HG03521 (cell line): ENCODE results near the gene PRELID1.
"Not testable (repeated sequence)": the region's sequence is repeated elsewhere in the genome, so short reads cannot be mapped to it uniquely, and the experiment has no call there.

Experiments used
- ATAC-seq: cut with Tn5 transposase; IDR thresholded peaks from one replicate; pipeline ENCODE4 v1.9.1; 2021; ENCODE audit warnings: mild to moderate bottlenecking, moderate library complexity; ENCODE audit not compliant: unreplicated experiment

The PRELID1 gene

DNA sequence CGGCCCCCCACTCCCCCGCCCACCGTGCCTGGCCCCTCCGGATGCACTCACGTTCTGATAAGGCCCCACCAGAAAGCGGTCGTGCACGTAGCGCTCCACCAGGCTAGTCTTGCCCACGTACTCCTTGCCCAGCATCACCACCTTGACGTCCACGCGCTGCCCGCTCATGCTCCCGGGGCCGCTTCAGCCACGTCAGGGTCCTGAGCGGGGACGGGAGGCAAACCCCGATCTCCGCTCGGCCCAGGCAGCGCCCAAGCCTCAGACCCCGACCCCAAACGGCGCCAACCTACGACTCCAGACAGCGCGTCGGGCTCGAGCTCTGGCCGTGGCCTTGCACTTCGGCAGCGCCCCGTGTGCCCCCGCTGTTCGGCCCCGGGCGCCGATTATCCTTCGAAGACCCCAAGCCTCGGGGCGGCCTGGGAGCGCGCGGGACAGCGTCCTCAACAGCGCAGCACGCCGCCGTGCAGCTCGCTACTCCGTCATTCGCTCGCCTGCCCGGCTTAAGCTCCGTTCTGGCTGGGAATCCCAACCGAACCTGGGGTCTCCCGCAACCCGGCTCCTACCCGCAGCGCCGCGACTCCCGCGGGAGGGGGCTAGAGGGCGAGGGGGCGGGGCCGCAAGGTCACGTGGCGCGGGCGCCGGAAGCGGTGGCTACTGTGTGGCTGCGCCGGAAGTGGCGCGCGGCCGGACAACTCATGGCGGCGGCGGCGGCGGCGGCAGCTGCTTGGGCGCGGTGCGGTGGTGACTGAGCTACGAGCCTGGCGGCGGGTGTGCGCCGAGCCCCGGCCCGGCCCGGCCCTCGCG is at the start of gene PRELID1, which contains the start of gene RAB24:
TSS of gene PRELID1 (plus strand) at position 679 of the 804 bp plus-strand sequence. CDS start 187 bp downstream, outside the sequence.
TSS of gene RAB24 (minus strand) at position 599 of the 804 bp plus-strand sequence. CDS start at position 168, 431 bp downstream.
- ATAC-seq = peak; percentile 65

GRCh38 chr5:177256296-177256695 is 47.3 kb upstream of the PRELID1 start:
- ATAC-seq = no peak

DNA sequence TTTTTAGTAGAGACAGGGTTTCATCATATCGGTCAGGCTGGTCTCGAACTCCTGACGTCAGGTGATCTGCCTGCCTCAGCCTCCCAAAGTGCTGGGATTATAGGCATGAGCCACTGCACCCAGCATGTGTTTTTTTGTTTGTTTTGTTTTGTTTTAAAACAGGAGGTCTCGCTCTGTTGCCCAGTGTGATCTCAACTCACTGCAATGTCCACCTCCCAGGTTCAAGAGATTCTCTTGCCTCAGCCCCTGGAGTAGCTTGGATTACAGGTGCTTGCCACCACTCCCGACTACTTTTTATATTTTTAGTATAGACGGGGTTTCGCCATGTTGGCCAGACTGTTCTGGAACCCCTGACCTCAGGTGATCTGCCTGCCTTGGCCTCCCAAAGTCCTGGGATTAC is 44.9 kb upstream of the PRELID1 start:
- not testable (repeated sequence) for ATAC-seq

- no peak for ATAC-seq
Observed at GRCh38 chr5:177260961-177261360, 42.6 kb upstream of the PRELID1 start.

GRCh38 chr5:177261510-177261909 is 42.1 kb upstream of the PRELID1 start:
- no peak for ATAC-seq

DNA sequence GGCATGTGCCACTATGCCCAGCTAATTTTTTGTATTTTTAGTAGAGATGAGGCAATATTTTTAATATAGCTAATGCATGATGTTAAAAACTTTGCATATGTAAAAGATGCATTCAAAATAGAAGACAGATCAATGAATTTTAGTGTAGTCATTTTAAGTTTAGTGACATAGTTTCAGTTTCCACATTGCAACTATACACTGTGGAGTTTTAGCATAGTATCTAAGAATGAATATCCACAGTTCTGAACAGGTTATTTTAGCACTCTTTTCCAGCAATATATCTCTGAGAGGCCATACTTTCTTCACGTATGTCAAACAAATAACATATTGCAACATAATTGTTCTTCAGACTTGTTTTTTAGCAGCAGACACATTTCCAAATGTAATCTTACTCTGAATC is 39.4 kb upstream of the PRELID1 start:
- ATAC-seq = no peak

- ATAC-seq = no peak
Observed at GRCh38 chr5:177265395-177265794, 38.2 kb upstream of the PRELID1 start.

GRCh38 chr5:177269232-177269895 is 34.2 kb upstream of the PRELID1 start:
- no peak for ATAC-seq

- no peak for ATAC-seq
Observed at GRCh38 chr5:177269976-177270375, 33.6 kb upstream of the PRELID1 start.

GRCh38 chr5:177270653-177271052 is 32.9 kb upstream of the PRELID1 start:
- ATAC-seq = no peak

DNA sequence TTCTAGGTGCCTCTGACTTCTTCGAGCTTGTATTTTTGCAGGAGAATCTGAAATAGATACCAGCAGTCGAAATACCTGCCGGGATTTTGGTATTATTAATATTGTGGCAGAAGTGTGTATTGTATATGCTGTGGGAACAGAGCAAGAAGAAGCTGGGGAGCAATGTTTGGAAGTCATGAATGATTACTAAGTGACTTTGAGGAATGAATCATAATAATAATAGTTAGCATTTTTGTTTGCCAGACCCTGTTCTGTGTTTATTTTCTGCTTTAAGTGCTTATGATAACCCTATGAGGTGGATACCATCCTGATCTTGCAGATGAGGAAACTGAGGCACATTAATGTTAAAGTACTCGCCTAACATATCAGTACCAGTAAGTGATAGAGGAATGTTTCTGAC is 32.5 kb upstream of the PRELID1 start:
- ATAC-seq = no peak

GRCh38 chr5:177275883-177276282 is 27.7 kb upstream of the PRELID1 start:
- ATAC-seq = no peak

GRCh38 chr5:177276886-177277285 is 26.7 kb upstream of the PRELID1 start:
- ATAC-seq = no peak

- no peak for ATAC-seq
Observed at GRCh38 chr5:177288191-177288590, 15.4 kb upstream of the PRELID1 start.

GRCh38 chr5:177290816-177291596 is 12.6 kb upstream of the PRELID1 start:
- ATAC-seq = no peak

DNA sequence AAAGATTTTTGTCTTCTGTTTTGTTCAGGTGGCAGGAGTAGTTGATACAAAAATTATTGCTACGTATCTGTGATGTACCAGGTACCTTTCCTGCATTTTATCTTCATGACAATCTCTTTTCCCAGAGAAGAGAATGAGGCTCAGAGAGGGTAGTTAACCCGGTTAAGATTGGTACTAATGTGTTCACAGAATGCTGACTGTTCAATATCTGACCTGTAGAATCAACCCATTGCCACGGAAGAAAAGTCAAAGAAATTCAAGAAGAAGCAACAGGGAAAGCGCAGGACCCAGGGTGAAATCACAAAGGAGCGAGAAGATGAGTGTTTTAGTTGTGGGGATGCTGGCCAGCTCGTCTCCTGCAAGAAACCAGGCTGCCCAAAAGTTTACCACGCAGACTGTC is 11.9 kb upstream of the PRELID1 start:
- no peak for ATAC-seq

GRCh38 chr5:177293819-177294581 is 9.6 kb upstream of the PRELID1 start:
- ATAC-seq = no peak

- ATAC-seq = no peak
Observed at GRCh38 chr5:177294632-177295031, 9.0 kb upstream of the PRELID1 start.

DNA sequence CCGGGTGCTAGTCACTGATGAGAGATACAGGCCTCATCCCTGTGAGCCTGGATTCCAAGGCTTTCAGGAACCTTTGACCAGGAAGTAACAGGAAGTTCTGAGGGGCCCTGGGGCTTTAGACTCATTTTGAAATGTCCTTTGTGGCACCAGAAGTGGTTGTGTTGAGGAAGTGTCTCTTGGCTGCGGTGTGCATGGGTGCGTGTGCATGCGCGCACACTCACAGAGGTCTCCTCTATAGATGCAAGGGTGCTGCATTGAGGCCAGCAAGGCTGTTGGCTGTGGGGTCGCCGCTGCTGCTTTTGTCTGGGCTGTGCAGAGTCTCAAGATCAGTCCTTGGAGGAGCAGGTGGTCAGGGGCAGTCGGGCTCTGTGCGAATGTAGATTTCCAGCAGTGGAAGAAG is 7.7 kb upstream of the PRELID1 start:
- ATAC-seq = no peak

- no peak for ATAC-seq
Observed at GRCh38 chr5:177296581-177296980, 7.0 kb upstream of the PRELID1 start.

- no peak for ATAC-seq
Observed at GRCh38 chr5:177297922-177298321, 5.7 kb upstream of the PRELID1 start.
